D721Med (cell line): ENCODE data around the gene STEEP1.

Source experiments
- DNase-seq: peaks from one replicate; pipeline ENCODE4 v3.0.0; 2011; ENCODE audit warnings: low spot score; ENCODE audit not compliant: insufficient read length
- FAIRE-seq: peaks from 2 replicates; lab custom pipeline; 2011; peaks lifted over from hg19 to GRCh38; lab: Jason Lieb, UNC
- CTCF ChIP-seq: IDR thresholded peaks from 2 replicates; pipeline ENCODE4 v1.5.1; 2012; ENCODE audit warnings: mild to moderate bottlenecking, control low read depth; ENCODE audit not compliant: insufficient read depth; ENCODE audit errors: missing control alignments

Gene STEEP1

DNA sequence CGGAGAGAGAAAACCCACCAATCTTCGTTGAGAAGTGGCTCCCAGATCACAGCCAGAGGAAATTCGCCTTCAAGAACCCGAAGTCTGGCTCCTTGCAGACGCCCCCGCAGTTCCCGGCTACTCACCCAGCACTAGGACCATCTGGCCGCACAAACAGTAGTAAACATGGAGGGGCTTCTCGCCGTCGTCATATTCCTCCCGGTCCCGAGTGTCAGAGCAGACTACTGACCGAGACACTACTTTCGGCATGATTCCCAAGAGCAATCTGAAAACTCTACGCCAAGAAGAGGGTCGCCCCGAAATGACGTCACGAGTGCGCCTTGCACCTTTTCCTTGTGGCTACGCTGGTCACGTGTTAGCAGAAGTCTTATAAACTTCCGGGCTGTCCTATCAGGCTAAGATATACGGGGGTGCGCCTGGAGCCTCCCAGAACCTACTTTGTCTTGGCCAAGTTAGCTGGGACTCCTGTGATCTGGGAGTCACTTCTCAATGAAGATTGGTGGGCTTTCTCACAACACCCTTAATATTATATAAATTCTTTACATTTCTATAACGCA is at the start of gene STEEP1:
Gene STEEP1 (minus strand): TSS at position 303 of the 557 bp plus-strand sequence. CDS start 54 bp downstream, at position 249.
- FAIRE-seq (peak; percentile 80), DNase-seq (peak; percentile 57)
- TF ChIP-seq CTCF, result no peak

- TF ChIP-seq CTCF, result no peak
- DNase-seq (no peak), FAIRE-seq (no peak)
These were observed 49.6 kb upstream of the STEEP1 start for GRCh38 chrX:119614776-119615175.

DNA sequence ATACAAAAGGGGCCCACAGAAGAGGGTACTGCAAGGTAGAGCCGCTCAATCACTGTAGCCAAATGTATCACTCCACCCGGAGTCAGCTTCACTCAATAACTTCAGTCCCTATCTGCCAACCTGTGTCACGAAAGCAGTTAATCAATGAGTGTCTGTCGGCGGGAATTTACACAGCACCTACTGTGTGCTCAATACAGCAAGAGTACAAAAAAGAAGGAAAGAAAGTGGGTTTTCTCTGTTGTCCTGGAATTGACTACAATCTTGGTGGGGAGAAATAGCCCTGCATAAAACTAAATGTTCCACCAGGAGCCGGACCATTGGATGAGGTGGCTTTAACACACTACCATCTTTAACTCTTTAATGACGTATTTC is 41.8 kb upstream of the STEEP1 start:
- no peak for FAIRE-seq
- TF ChIP-seq CTCF, result no peak
- DNase-seq, result no peak

- no peak for FAIRE-seq
- no peak for TF ChIP-seq CTCF
- DNase-seq, result peak; percentile 43
These were observed 41.2 kb upstream of the STEEP1 start, which contains the start of gene NKRF for GRCh38 chrX:119606280-119607017. NKRF (minus strand) TSS chrX:119606424.

GRCh38 chrX:119605464-119606279 is 40.5 kb upstream of the STEEP1 start:
- no peak for DNase-seq
- TF ChIP-seq CTCF, result no peak
- no peak for FAIRE-seq

- TF ChIP-seq CTCF, result no peak
- DNase-seq (no peak), FAIRE-seq (no peak)
These were observed 39.7 kb upstream of the STEEP1 start for GRCh38 chrX:119604766-119605463.
